ENCODE results near the gene CRISPLD2. TPM values are rescaled to one million over a fixed set of nuclear protein-coding genes. Genes with fewer than 3 reads are reported as not detected.

Gene CRISPLD2
- total RNA-seq, 4 donors from 2014 or later = 54.9 to 109 (median 63.4) TPM

DNA sequence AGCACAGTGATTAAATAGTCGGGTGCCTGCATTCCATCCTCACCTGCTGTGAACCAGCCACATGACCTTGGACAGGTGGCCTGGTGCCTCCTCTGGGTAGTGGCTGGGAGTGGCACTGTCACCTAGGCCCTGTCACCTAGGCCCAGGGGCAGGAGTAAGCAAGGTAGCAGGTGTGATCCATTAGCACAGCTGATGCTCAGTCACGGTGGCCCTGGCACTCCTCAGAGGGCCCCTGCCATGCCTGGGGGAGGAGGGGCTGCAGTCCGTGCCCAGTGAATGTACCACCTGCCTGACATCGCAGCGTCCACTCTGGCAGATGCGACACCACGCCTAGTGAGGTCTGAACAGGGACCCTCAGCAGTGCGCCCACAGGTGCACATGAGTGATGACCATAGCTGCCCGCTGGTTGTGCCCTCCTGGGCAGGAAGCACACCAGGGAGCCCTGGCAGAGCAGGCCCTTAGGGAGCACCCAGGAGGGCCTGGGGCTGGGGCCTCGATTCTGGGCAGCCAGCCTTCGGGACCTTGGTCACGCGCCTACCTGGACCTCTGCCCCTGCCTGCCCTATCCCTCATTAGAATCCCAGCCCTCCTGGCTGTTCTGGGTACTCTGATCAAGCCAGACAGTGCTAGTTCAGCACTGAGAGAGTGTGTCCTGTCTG lies 33.1 kb upstream of the CRISPLD2 start:
- peak in 1 of 2 donors; percentile 55 for DNase-seq (ENCODE audit: low spot score in 2 of 2)
- Histone ChIP-seq H3K27ac (no peak overlapping the region), H3K4me1 (peaks cover 5% of the 10 kb centered on the region), H3K36me3 (no peaks in the 10 kb centered on the region), H3K9me3 (no peaks in the 10 kb centered on the region), H3K27me3 (no peaks in the 10 kb centered on the region), H3K4me3 (no peak overlapping the region)
- 86% methylated on average over 6 of the region's 13 CpGs for WGBS
- TF ChIP-seq EP300 (IDR thresholded peaks at IDR 0.05) (no peak), POLR2AphosphoS5 (IDR thresholded peaks at IDR 0.05) (no peak), POLR2A (IDR thresholded peaks at IDR 0.05) (no peak)
- TF ChIP-seq, protein P1, sequence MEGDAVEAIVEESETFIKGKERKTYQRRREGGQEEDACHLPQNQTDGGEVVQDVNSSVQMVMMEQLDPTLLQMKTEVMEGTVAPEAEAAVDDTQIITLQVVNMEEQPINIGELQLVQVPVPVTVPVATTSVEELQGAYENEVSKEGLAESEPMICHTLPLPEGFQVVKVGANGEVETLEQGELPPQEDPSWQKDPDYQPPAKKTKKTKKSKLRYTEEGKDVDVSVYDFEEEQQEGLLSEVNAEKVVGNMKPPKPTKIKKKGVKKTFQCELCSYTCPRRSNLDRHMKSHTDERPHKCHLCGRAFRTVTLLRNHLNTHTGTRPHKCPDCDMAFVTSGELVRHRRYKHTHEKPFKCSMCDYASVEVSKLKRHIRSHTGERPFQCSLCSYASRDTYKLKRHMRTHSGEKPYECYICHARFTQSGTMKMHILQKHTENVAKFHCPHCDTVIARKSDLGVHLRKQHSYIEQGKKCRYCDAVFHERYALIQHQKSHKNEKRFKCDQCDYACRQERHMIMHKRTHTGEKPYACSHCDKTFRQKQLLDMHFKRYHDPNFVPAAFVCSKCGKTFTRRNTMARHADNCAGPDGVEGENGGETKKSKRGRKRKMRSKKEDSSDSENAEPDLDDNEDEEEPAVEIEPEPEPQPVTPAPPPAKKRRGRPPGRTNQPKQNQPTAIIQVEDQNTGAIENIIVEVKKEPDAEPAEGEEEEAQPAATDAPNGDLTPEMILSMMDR (IDR thresholded peaks at IDR 0.05) = no peak

DNA sequence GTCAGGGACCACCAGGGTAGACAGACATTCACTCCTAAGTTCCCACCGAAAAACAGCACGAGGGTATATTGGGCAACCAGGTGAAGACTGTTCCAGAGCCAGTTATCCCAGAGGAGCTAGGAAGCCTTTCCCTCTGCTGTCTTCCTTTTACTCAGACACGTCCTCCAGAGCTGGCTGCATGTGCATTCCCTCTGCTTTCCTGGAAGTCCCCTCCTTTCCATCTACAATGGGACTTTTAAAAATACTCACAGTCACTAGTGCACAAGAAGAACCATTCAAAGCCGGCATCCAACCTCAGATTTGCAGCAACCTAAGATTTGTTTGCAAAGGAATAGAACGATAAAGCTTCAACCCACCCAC lies 32.5 kb upstream of the CRISPLD2 start:
- Histone ChIP-seq H3K4me3 (no peak overlapping the region), H3K27ac (no peak overlapping the region), H3K27me3 (no peaks in the 10 kb centered on the region), H3K36me3 (no peaks in the 10 kb centered on the region), H3K9me3 (no peaks in the 10 kb centered on the region), H3K4me1 (peaks cover 5% of the 10 kb centered on the region)
- peak in 1 of 2 donors; percentile 30 for DNase-seq (ENCODE audit: low spot score in 2 of 2)
- no peak for TF ChIP-seq EP300 (IDR thresholded peaks at IDR 0.05)
- TF ChIP-seq POLR2A (IDR thresholded peaks at IDR 0.05) = no peak
- no peak for TF ChIP-seq POLR2AphosphoS5 (IDR thresholded peaks at IDR 0.05)
- TF ChIP-seq, protein P1 (IDR thresholded peaks at IDR 0.05) = no peak
- 66% methylated on average over 5 of the region's 5 CpGs for WGBS

DNA sequence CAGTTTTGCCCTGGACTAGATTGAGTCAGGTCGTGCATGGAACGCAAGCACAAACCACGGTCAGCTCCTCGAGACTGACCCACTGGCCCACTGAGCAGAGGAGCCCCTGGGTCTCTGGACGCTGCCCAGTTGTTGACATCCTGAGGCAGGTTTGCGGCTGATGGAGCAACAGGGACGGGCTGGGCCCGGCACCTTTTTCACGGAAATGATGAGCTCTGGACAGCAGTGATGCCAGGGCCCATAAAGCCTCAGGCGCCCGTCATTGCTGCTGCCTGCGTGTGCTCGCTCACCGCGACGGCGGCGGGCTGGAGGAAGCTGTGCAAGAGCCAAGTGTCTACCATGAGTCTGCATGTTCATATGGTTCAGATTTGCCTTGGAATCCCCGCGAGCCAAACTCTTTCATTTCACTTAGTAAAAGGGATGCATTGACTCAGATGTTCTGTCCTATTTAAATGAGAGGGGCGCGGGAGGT lies 30.8 kb upstream of the CRISPLD2 start:
- no peaks in the 10 kb centered on the region for H3K36me3 ChIP-seq
- no peaks in the 10 kb centered on the region for H3K9me3 ChIP-seq
- TF ChIP-seq, protein P1 (IDR thresholded peaks at IDR 0.05) = no peak
- TF ChIP-seq POLR2A (IDR thresholded peaks at IDR 0.05) (no peak), EP300 (IDR thresholded peaks at IDR 0.05) (no peak), POLR2AphosphoS5 (IDR thresholded peaks at IDR 0.05) (no peak)
- H3K27me3 ChIP-seq = no peaks in the 10 kb centered on the region
- H3K4me3 ChIP-seq = no peak overlapping the region
- WGBS = 48% methylated on average over 22 of the region's 22 CpGs
- peaks cover 5% of the 10 kb centered on the region for H3K4me1 ChIP-seq
- peak overlapping the region; percentile 5 for H3K27ac ChIP-seq
- no peak for DNase-seq (ENCODE audit: low spot score in 2 of 2)

DNA sequence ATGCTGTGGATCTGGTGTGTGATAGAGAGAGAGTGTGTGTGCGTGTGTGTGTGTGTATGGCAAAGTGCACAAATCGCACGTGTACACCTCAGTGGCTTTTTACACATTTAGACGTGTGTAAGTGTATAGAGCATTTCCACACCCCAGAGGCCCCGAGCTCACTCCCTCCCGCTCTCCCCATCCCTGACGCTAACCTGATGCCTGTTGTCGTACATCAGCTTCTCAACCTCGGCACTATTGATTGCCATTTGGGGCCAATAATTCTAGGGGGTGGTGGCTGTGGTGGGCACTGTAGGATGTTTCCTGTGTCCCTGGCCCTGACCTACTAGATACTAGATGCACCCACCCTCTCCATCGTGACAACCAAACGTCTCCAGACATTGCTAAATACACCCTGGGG lies 30.4 kb upstream of the CRISPLD2 start:
- Histone ChIP-seq H3K27ac (no peak overlapping the region), H3K4me1 (peaks cover 5% of the 10 kb centered on the region), H3K4me3 (no peak overlapping the region), H3K27me3 (no peaks in the 10 kb centered on the region), H3K36me3 (no peaks in the 10 kb centered on the region), H3K9me3 (no peaks in the 10 kb centered on the region)
- DNase-seq (ENCODE audit: low spot score in 2 of 2) = no peak
- TF ChIP-seq, protein P1 (IDR thresholded peaks at IDR 0.05) = no peak
- TF ChIP-seq POLR2A (IDR thresholded peaks at IDR 0.05) = no peak
- no peak for TF ChIP-seq EP300 (IDR thresholded peaks at IDR 0.05)
- no peak for TF ChIP-seq POLR2AphosphoS5 (IDR thresholded peaks at IDR 0.05)
- 49% methylated on average over 11 of the region's 11 CpGs for WGBS

DNA sequence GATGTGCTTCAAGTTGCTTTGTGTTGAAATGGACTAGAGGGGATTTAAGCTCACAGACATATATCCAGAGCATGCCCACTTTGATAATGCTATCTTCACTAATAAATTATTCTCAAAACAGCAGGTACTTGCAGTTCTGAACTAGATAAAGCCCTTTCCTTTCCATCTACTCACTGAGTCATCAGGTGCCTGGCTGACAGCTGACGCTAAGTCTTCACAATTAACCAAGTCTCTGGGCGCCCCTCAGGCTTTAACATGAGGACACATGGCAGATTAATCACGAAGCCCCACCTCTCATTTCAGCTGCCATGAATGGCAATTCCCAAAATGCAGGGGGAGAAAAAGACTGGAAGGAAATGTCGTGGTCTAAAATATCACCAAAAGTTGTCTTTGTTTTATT lies 29.5 kb upstream of the CRISPLD2 start:
- no peak overlapping the region for H3K4me3 ChIP-seq

More for the DNA sequence above, 29.5 kb upstream of the CRISPLD2 start:
- Histone ChIP-seq H3K9me3 (no peaks in the 10 kb centered on the region), H3K27me3 (no peaks in the 10 kb centered on the region), H3K4me1 (peaks cover 8% of the 10 kb centered on the region), H3K27ac (no peak overlapping the region), H3K36me3 (no peaks in the 10 kb centered on the region)
- no peak for DNase-seq (ENCODE audit: low spot score in 2 of 2)
- WGBS = 87% methylated on average over 4 of the region's 4 CpGs
- no peak for TF ChIP-seq POLR2A (IDR thresholded peaks at IDR 0.05)
- TF ChIP-seq, protein P1 (IDR thresholded peaks at IDR 0.05) = no peak
- TF ChIP-seq EP300 (IDR thresholded peaks at IDR 0.05) = no peak
- TF ChIP-seq POLR2AphosphoS5 (IDR thresholded peaks at IDR 0.05) = no peak

Data from suprapubic skin (tissue), 4 donors.